Measurements from ENCODE around the gene ADM.
"Not testable (repeated sequence)": the region's sequence is repeated elsewhere in the genome, so short reads cannot be mapped to it uniquely, and the experiment has no call there.

ADM gene

GRCh38 chr11:10304495-10305261 lies at the start of gene ADM:
ADM (plus strand) TSS chr11:10305073; CDS start chr11:10305701, 628 bp downstream.
- DNase-seq = peak; percentile 45

GRCh38 chr11:10255388-10256125 lies 49.3 kb upstream of the ADM start:
- DNase-seq = no peak

- DNase-seq = no peak
Measured at GRCh38 chr11:10257478-10257877, 47.4 kb upstream of the ADM start.

- no peak for DNase-seq
Measured at GRCh38 chr11:10261821-10262220, 43.1 kb upstream of the ADM start.

- no peak for DNase-seq
Measured at GRCh38 chr11:10263929-10264328, 40.9 kb upstream of the ADM start.

- DNase-seq = not testable (repeated sequence)
Measured at GRCh38 chr11:10264716-10265115, 40.2 kb upstream of the ADM start.

- no peak for DNase-seq
Measured at GRCh38 chr11:10265936-10266335, 38.9 kb upstream of the ADM start.

- DNase-seq = no peak
Measured at GRCh38 chr11:10267821-10268220, 37.1 kb upstream of the ADM start.

GRCh38 chr11:10268746-10269488 lies 36.0 kb upstream of the ADM start:
- DNase-seq = no peak

- DNase-seq = no peak
Measured at GRCh38 chr11:10272132-10272531, 32.7 kb upstream of the ADM start.

- DNase-seq = no peak
Measured at GRCh38 chr11:10273738-10274137, 31.1 kb upstream of the ADM start.

- no peak for DNase-seq
Measured at GRCh38 chr11:10274726-10275125, 30.1 kb upstream of the ADM start.

- no peak for DNase-seq
Measured at GRCh38 chr11:10275714-10276113, 29.2 kb upstream of the ADM start.

GRCh38 chr11:10282117-10282516 lies 22.8 kb upstream of the ADM start:
- DNase-seq = no peak

GRCh38 chr11:10283991-10284390 lies 20.9 kb upstream of the ADM start:
- DNase-seq = no peak

GRCh38 chr11:10285148-10285802 lies 19.6 kb upstream of the ADM start:
- no peak for DNase-seq

GRCh38 chr11:10287140-10287539 lies 17.7 kb upstream of the ADM start:
- DNase-seq = no peak

- no peak for DNase-seq
Measured at GRCh38 chr11:10287766-10288715, 16.8 kb upstream of the ADM start.

- DNase-seq = no peak
Measured at GRCh38 chr11:10288881-10289764, 15.8 kb upstream of the ADM start.

- DNase-seq = no peak
Measured at GRCh38 chr11:10289765-10290380, 15.0 kb upstream of the ADM start.

Measured in CD4-positive, alpha-beta T cell treated with Interleukin-6 for 4 hours (primary cell).